ENCODE results near the gene CD164. TPM values are rescaled to one million over a fixed set of nuclear protein-coding genes. Genes with fewer than 3 reads are reported as not detected.
A peak's percentile ranks its signal among the peaks of the same experiment; 100 is the strongest.
"Not testable (repeated sequence)": the region's sequence is repeated elsewhere in the genome, so short reads cannot be mapped to it uniquely, and the experiment has no call there.

The CD164 gene
- total RNA-seq, 2 donors from 2014 or later: 178 to 205 TPM

DNA sequence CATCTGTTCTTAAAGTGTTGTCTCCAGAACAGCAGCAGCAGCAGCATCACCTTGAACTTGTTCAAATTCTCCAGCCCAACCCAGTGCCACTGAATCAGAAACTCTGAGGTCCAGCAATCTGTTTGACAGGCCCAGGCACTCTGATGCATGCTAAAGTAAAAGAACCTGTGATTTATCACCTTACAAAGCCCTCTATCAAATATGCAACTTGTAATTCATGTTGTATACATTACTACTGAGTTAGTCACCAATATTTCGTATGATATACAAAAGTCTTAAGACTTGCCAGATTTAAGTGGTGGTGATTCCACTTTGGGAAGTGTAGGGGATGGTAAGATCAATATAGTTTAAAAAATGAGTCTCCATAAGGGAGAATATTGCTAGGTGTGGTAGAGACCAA, 6.0 kb upstream of the CD164 start:
- no peaks in the 10 kb centered on the region for H3K9me3 Mint-ChIP-seq
- H3K27ac Mint-ChIP-seq: no peak overlapping the region
- no peaks in the 10 kb centered on the region for H3K27me3 Mint-ChIP-seq
- peaks cover under 1% of the 10 kb centered on the region for H3K36me3 Mint-ChIP-seq (ENCODE audit: low read depth)
- peaks cover 7% of the 10 kb centered on the region for H3K4me1 Mint-ChIP-seq
- no peak for ATAC-seq (replicated peaks)
- no peak overlapping the region for H3K4me3 Mint-ChIP-seq

DNA sequence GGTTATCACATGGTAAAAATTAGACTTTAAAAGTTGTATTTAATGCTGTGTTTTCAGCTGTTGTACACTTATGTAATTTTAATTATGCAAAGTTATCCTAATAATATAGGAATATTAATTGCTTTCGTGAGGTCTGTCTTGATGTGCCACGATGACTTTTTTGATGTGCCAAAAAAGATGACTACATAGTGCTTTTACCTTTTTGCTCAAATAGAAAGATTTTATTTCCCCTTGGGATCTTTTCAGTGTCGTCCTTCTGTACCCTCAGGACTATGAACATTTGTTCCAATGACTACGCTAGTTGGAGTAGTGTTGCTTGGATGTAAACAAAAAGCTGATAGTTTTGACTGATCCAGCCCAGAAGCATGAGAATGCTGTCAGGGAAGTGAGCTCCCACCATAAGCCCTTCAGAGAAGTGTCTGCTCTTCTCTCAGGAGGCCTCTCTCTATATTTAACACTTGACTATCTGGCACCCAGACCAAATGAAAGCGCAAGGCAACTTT, 1.2 kb upstream of the CD164 start:
- H3K27ac Mint-ChIP-seq: peak overlapping the region; percentile 97
- H3K9me3 Mint-ChIP-seq: no peaks in the 10 kb centered on the region
- no peak for ATAC-seq (replicated peaks)
- H3K27me3 Mint-ChIP-seq: no peaks in the 10 kb centered on the region
- peaks cover 21% of the 10 kb centered on the region for H3K4me1 Mint-ChIP-seq
- H3K36me3 Mint-ChIP-seq (ENCODE audit: low read depth): peaks cover 43% of the 10 kb centered on the region
- H3K4me3 Mint-ChIP-seq: peak overlapping the region; percentile 94

- peak overlapping the region; percentile 97 for H3K27ac Mint-ChIP-seq
- H3K27me3 Mint-ChIP-seq: no peaks in the 10 kb centered on the region
- ATAC-seq (replicated peaks): peak; percentile 74
- H3K4me1 Mint-ChIP-seq: peaks cover 26% of the 10 kb centered on the region
- H3K9me3 Mint-ChIP-seq: no peaks in the 10 kb centered on the region
- peaks cover 50% of the 10 kb centered on the region for H3K36me3 Mint-ChIP-seq (ENCODE audit: low read depth)
- peak overlapping the region; percentile 94 for H3K4me3 Mint-ChIP-seq
Observed at GRCh38 chr6:109382576-109383437, 540 bp upstream of the CD164 start.

DNA sequence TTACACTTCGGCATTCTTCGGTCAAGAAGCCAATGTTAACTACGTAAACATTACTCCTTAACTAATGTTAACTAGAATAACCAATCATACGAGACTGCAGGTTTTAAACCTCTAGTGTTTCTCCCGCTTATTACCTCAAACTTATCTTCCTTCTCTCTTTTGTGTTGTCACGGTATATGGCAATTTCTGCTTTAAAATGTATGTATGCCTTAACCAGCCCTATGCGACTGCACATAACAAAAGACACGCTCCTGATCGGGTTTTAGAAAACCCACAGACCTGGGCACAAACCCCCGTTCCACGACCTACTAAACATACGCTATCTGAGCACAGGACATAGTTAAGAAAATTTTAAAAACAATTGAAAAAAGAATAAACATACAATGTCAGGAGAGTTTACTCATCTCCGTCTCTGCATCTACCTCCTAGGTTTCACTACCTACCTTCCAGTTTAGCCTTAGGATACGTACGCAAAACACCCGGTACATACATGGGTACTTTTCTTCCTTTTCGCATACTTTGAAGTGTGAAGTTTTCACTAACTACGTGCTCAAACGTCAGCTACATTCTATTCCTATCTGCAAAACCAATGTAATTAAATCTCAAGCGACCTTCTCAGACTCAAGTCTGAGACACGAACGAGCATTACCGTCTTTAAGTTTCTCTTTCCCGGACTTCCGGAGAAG, 1.1 kb downstream of the CD164 start:
- Mint-ChIP-seq H3K27me3 (no peaks in the 10 kb centered on the region), H3K27ac (peak overlapping the region; percentile 97), H3K36me3 (ENCODE audit: low read depth) (peaks cover 66% of the 10 kb centered on the region), H3K4me1 (peaks cover 31% of the 10 kb centered on the region), H3K9me3 (no peaks in the 10 kb centered on the region), H3K4me3 (peak overlapping the region; percentile 94)
- peak; percentile 13 for ATAC-seq (replicated peaks)

DNA sequence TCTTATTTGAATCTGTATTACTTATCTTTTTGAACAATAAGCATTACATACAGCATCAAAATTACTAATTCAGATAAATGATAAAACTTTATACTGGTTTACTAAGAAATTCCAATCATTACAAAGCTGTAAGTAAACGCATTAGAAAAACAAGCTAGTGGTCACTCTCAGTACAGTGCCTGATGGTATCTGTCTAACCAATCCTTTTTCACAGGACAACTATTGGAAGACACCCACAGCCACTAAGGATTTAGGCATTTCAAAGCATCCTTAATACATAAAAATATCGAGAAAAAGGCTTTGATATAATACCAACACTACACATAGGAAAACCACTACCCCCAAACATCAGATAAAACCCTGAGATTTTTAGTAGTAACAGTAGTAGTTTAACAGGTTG, 2.6 kb downstream of the CD164 start:
- peak overlapping the region; percentile 94 for H3K4me3 Mint-ChIP-seq
- H3K27ac Mint-ChIP-seq: peak overlapping the region; percentile 97
- H3K9me3 Mint-ChIP-seq: no peaks in the 10 kb centered on the region
- ATAC-seq (replicated peaks): no peak
- H3K27me3 Mint-ChIP-seq: no peaks in the 10 kb centered on the region
- peaks cover 35% of the 10 kb centered on the region for H3K4me1 Mint-ChIP-seq
- H3K36me3 Mint-ChIP-seq (ENCODE audit: low read depth): peaks cover 81% of the 10 kb centered on the region

DNA sequence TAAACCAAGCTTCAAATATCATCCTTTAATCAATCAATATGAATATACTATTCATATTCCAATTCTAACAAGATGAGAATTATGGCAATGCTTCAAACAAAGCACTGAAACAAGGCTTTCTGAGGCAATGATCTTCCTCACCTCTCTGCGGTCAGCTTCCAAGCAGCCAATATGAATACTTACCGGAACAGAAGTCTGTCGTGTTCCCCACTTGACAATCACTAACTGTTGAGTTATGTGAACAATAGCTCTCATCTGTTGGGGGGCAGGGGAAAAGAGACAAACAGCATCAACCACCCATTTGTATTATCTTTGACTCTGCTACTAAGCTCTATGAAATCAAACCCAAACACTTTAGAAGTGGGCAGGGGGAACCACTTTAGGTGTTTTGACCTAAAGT, 4.5 kb downstream of the CD164 start:
- Mint-ChIP-seq H3K4me1 (peaks cover 47% of the 10 kb centered on the region), H3K27me3 (no peaks in the 10 kb centered on the region), H3K4me3 (peak overlapping the region; percentile 94), H3K9me3 (no peaks in the 10 kb centered on the region), H3K36me3 (ENCODE audit: low read depth) (peaks cover 95% of the 10 kb centered on the region), H3K27ac (peak overlapping the region; percentile 58)
- no peak for ATAC-seq (replicated peaks)

DNA sequence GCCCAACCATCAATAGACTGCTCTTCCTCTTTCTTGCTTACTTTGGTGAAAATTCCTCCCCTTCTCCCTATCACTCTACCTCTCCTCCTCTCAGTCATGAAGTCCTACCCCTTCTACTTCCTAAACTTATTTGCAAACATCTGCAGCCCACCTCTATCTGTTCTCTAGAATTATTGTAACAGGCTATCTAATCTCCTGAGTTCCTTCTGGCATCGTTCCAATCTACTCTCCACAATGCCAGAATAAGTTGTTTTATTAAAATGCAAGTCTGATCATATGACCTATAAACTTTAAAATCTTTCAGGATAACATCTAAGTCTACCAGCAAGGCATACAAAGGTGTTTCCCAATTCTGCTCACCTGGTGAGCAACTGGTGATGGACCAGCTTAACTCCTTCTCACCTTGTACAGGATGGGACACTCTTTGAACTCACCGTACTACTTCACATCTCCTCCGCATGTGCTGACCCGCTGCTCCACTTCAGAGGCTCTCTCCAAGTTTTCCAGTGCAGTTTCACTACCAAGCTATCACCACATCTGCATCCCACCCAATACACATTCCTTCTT, 7.9 kb downstream of the CD164 start:
- no peaks in the 10 kb centered on the region for H3K9me3 Mint-ChIP-seq
- peaks cover 56% of the 10 kb centered on the region for H3K4me1 Mint-ChIP-seq
- ATAC-seq (replicated peaks): no peak
- peak overlapping the region; percentile 96 for H3K27ac Mint-ChIP-seq
- H3K36me3 Mint-ChIP-seq (ENCODE audit: low read depth): peaks cover 100% of the 10 kb centered on the region
- H3K4me3 Mint-ChIP-seq: peak overlapping the region; percentile 72
- H3K27me3 Mint-ChIP-seq: no peaks in the 10 kb centered on the region

GRCh38 chr6:109373762-109374161, 8.5 kb downstream of the CD164 start:
- Mint-ChIP-seq H3K4me3 (peak overlapping the region; percentile 72), H3K27ac (peak overlapping the region; percentile 96), H3K27me3 (no peaks in the 10 kb centered on the region), H3K36me3 (ENCODE audit: low read depth) (peaks cover 100% of the 10 kb centered on the region), H3K9me3 (no peaks in the 10 kb centered on the region), H3K4me1 (peaks cover 50% of the 10 kb centered on the region)
- ATAC-seq (replicated peaks): peak; percentile 97

- ATAC-seq (replicated peaks): no peak
- H3K4me1 Mint-ChIP-seq: peaks cover 48% of the 10 kb centered on the region
- peak overlapping the region; percentile 72 for H3K4me3 Mint-ChIP-seq
- H3K36me3 Mint-ChIP-seq (ENCODE audit: low read depth): peaks cover 100% of the 10 kb centered on the region
- no peaks in the 10 kb centered on the region for H3K9me3 Mint-ChIP-seq
- H3K27me3 Mint-ChIP-seq: no peaks in the 10 kb centered on the region
- H3K27ac Mint-ChIP-seq: peak overlapping the region; percentile 96
Observed at GRCh38 chr6:109373331-109373730, 8.9 kb downstream of the CD164 start.

GRCh38 chr6:109372130-109372529, 10.1 kb downstream of the CD164 start:
- no peaks in the 10 kb centered on the region for H3K9me3 Mint-ChIP-seq
- H3K27me3 Mint-ChIP-seq: no peaks in the 10 kb centered on the region
- ATAC-seq (replicated peaks): no peak
- peak overlapping the region; percentile 34 for H3K27ac Mint-ChIP-seq
- peaks cover 40% of the 10 kb centered on the region for H3K4me1 Mint-ChIP-seq
- peak overlapping the region; percentile 19 for H3K4me3 Mint-ChIP-seq
- peaks cover 100% of the 10 kb centered on the region for H3K36me3 Mint-ChIP-seq (ENCODE audit: low read depth)

DNA sequence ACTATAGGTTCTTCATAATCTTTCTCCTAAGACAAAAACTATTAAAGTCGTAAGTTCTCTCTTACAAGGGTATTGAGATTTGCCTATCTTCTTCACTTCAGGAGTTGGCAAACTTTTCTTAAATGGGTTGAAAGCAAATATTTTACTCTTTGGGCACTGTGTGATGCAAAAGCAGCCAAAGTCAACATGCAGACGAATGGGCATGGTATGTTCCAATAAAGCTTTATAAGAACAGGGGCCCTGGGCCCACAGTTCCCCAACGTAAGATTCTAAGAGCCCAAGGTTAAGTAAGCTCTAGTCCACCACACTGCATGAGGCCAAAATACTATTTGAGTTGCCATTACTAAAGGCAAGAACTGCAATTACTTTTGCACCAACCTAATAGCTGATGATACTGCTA, 11.5 kb downstream of the CD164 start:
- Mint-ChIP-seq H3K9me3 (no peaks in the 10 kb centered on the region), H3K4me1 (peaks cover 35% of the 10 kb centered on the region), H3K27ac (no peak overlapping the region), H3K4me3 (no peak overlapping the region), H3K27me3 (no peaks in the 10 kb centered on the region), H3K36me3 (ENCODE audit: low read depth) (peaks cover 100% of the 10 kb centered on the region)
- no peak for ATAC-seq (replicated peaks)

- Mint-ChIP-seq H3K27ac (no peak overlapping the region), H3K4me1 (peaks cover 35% of the 10 kb centered on the region), H3K27me3 (no peaks in the 10 kb centered on the region), H3K9me3 (no peaks in the 10 kb centered on the region), H3K4me3 (no peak overlapping the region), H3K36me3 (ENCODE audit: low read depth) (peaks cover 100% of the 10 kb centered on the region)
- ATAC-seq (replicated peaks): no peak
Observed at GRCh38 chr6:109370336-109370735, 11.9 kb downstream of the CD164 start.

DNA sequence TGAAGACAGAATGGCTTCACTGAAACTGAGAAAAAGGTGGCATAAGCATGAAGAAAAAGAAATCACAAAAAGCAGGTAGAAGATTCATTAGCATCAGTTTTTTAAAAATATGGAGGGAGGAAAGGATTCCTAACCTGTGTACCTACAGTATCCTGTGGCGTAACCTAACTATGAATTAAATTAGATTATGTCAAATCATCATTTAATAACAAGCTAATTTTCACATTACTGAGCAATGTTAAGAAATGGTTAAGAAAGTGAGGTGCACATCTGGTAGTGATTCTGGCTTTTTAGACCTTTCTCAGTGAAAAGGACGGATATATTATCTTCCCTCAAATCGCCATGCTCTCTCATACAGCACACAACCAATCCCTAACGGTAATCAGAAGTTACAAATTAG, 12.5 kb downstream of the CD164 start:
- Mint-ChIP-seq H3K4me3 (no peak overlapping the region), H3K27me3 (no peaks in the 10 kb centered on the region), H3K4me1 (peaks cover 37% of the 10 kb centered on the region)

GRCh38 chr6:109364382-109365078, 17.7 kb downstream of the CD164 start:
- H3K9me3 Mint-ChIP-seq, H3K27ac Mint-ChIP-seq: not testable (repeated sequence)

More for the DNA sequence above, 12.5 kb downstream of the CD164 start:
- no peak overlapping the region for H3K27ac Mint-ChIP-seq
- H3K9me3 Mint-ChIP-seq: no peaks in the 10 kb centered on the region
- no peak for ATAC-seq (replicated peaks)
- H3K36me3 Mint-ChIP-seq (ENCODE audit: low read depth): peaks cover 100% of the 10 kb centered on the region

More at GRCh38 chr6:109364382-109365078, 17.7 kb downstream of the CD164 start:
- peaks cover 99% of the 10 kb centered on the region for H3K36me3 Mint-ChIP-seq (ENCODE audit: low read depth)
- not testable (repeated sequence) for ATAC-seq (replicated peaks); H3K27me3 Mint-ChIP-seq; H3K4me3 Mint-ChIP-seq
- peaks cover 13% of the 10 kb centered on the region for H3K4me1 Mint-ChIP-seq
